ENCODE data around the gene FETUB. TPM values are rescaled to one million over a fixed set of nuclear protein-coding genes. Genes with fewer than 3 reads are reported as not detected.

The FETUB gene
- total RNA-seq, 4 donors from 2014 or later: not detected

GRCh38 chr3:186668426-186668825 lies 28.2 kb downstream of the FETUB start:
- in situ Hi-C loops (cut with MboI; ENCODE audit: low sequenced_read_pairs in 4 of 4): no loop called here
- Histone ChIP-seq H3K36me3 (no peaks in the 10 kb centered on the region), H3K27me3 (no peaks in the 10 kb centered on the region), H3K4me3 (no peak overlapping the region), H3K4me1 (no peaks in the 10 kb centered on the region), H3K9me3 (no peaks in the 10 kb centered on the region), H3K27ac (no peak overlapping the region)
- no peak for TF ChIP-seq POLR2A (IDR thresholded peaks at IDR 0.05)
- TF ChIP-seq, protein P1, sequence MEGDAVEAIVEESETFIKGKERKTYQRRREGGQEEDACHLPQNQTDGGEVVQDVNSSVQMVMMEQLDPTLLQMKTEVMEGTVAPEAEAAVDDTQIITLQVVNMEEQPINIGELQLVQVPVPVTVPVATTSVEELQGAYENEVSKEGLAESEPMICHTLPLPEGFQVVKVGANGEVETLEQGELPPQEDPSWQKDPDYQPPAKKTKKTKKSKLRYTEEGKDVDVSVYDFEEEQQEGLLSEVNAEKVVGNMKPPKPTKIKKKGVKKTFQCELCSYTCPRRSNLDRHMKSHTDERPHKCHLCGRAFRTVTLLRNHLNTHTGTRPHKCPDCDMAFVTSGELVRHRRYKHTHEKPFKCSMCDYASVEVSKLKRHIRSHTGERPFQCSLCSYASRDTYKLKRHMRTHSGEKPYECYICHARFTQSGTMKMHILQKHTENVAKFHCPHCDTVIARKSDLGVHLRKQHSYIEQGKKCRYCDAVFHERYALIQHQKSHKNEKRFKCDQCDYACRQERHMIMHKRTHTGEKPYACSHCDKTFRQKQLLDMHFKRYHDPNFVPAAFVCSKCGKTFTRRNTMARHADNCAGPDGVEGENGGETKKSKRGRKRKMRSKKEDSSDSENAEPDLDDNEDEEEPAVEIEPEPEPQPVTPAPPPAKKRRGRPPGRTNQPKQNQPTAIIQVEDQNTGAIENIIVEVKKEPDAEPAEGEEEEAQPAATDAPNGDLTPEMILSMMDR (IDR thresholded peaks at IDR 0.05 in 4 of 5, conservative IDR thresholded peaks at IDR 0.05 in 1 of 5): no peak
- ATAC-seq: no peak
- intact Hi-C loops (cut with DNase I; ENCODE audit: low total_unique reads): no loop called here
- DNase-seq: no peak

DNA sequence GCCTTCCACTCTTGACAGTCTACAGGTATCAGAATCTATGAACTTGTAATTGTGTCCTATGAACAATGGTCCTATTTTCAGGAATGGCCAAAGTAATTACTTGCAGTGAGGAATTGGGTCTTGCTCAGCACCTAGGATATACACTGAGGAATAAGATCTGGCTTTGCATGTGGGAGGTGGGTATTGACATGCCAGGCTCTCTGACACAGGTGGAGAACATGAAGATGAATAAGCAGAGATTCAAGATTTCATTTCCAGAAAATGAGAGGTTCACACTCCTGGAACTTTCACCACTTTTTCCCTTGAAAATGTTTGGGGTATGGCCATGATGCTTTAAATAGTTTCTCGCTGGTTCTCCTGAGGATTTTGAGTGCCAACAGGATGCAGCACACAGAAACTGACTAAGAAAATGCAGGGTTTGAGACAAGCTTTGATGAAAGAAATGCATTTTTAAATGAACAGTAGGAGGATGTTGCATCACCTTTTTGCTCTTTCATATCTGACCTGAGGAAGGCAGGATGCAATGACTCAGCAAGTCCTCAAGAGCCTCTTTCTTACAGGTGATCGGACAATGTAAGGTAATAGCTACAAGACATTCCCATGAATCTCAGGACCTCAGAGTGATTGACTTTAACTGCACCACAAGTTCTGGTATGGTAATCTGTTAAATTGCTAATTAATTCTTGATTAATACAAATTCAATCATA lies 29.3 kb downstream of the FETUB start:
- Histone ChIP-seq H3K4me1 (no peaks in the 10 kb centered on the region), H3K9me3 (no peaks in the 10 kb centered on the region), H3K27me3 (no peaks in the 10 kb centered on the region), H3K27ac (no peak overlapping the region), H3K36me3 (no peaks in the 10 kb centered on the region), H3K4me3 (no peak overlapping the region)
- no peak for DNase-seq
- intact Hi-C loops (cut with DNase I; ENCODE audit: low total_unique reads): no loop called here
- no peak for ATAC-seq
- in situ Hi-C loops (cut with MboI; ENCODE audit: low sequenced_read_pairs in 4 of 4): no loop called here
- no peak for TF ChIP-seq POLR2A (IDR thresholded peaks at IDR 0.05)
- TF ChIP-seq, protein P1 (IDR thresholded peaks at IDR 0.05 in 4 of 5, conservative IDR thresholded peaks at IDR 0.05 in 1 of 5): no peak

DNA sequence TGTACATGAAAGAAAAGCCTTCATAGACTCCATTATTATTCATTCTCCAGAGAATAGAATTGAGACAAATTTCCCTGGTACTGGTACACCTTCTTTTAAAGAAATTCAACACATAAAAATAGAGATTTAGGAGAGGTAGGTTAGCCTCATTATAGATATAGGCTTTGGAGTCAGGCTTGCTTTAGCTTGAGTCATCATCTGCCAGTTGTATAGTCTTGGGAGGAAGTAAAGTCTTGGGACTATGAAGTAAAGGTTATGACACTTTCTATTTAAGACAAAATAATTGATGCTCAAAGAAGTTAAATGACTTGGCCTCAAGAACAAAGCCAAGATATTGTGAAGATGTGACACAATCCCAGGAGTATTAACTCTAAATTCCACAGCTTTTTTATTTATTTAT lies 30.0 kb downstream of the FETUB start:
- in situ Hi-C loops (cut with MboI; ENCODE audit: low sequenced_read_pairs in 4 of 4): no loop called here
- DNase-seq (no peak), ATAC-seq (no peak)
- Histone ChIP-seq H3K4me1 (no peaks in the 10 kb centered on the region), H3K9me3 (no peaks in the 10 kb centered on the region), H3K27me3 (no peaks in the 10 kb centered on the region), H3K36me3 (no peaks in the 10 kb centered on the region), H3K27ac (no peak overlapping the region), H3K4me3 (no peak overlapping the region)
- TF ChIP-seq, protein P1 (IDR thresholded peaks at IDR 0.05 in 4 of 5, conservative IDR thresholded peaks at IDR 0.05 in 1 of 5): no peak
- no peak for TF ChIP-seq POLR2A (IDR thresholded peaks at IDR 0.05)
- intact Hi-C loops (cut with DNase I; ENCODE audit: low total_unique reads): no loop called here

- Histone ChIP-seq H3K27ac (no peak overlapping the region), H3K27me3 (no peaks in the 10 kb centered on the region), H3K4me3 (no peak overlapping the region), H3K36me3 (no peaks in the 10 kb centered on the region), H3K9me3 (no peaks in the 10 kb centered on the region), H3K4me1 (no peaks in the 10 kb centered on the region)
- in situ Hi-C loops (cut with MboI; ENCODE audit: low sequenced_read_pairs in 4 of 4) (no loop called here), intact Hi-C loops (cut with DNase I; ENCODE audit: low total_unique reads) (no loop called here)
- DNase-seq (no peak), ATAC-seq (no peak)
- TF ChIP-seq POLR2A (IDR thresholded peaks at IDR 0.05): no peak
- TF ChIP-seq, protein P1 (IDR thresholded peaks at IDR 0.05 in 4 of 5, conservative IDR thresholded peaks at IDR 0.05 in 1 of 5): no peak
Measured at GRCh38 chr3:186671051-186671450, 30.9 kb downstream of the FETUB start.

DNA sequence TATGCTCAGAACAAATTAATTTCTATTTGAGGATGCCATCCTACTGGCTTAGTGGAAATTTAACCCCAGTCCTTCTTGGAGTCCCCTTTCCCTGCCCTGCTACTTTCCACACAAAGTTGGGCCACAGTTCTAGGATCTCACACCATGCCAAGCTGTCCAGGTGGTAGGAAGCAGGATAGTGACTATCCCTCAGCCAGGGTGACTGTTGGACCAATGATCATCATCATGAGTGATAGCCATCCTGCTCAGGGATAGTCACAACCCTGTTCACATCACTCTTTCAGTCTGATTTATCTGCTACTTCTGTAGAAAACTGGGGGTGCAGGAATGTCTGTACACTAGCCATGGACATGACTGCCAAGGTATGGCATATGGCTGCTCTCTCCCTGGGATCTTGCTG lies 38.4 kb downstream of the FETUB start:
- DNase-seq: no peak
- ATAC-seq: no peak
- H3K4me1 ChIP-seq: no peaks in the 10 kb centered on the region
- no peaks in the 10 kb centered on the region for H3K36me3 ChIP-seq
- no peak overlapping the region for H3K4me3 ChIP-seq
- no peaks in the 10 kb centered on the region for H3K27me3 ChIP-seq
- TF ChIP-seq POLR2A (IDR thresholded peaks at IDR 0.05): no peak
- TF ChIP-seq, protein P1 (IDR thresholded peaks at IDR 0.05 in 4 of 5, conservative IDR thresholded peaks at IDR 0.05 in 1 of 5): no peak
- in situ Hi-C loops (cut with MboI; ENCODE audit: low sequenced_read_pairs in 4 of 4): no loop called here
- H3K9me3 ChIP-seq: no peaks in the 10 kb centered on the region
- H3K27ac ChIP-seq: no peak overlapping the region
- intact Hi-C loops (cut with DNase I; ENCODE audit: low total_unique reads): no loop called here
